NCI-H460 (cell line): ENCODE results near the gene SIM2. TPM values are rescaled to one million over a fixed set of nuclear protein-coding genes. Genes with fewer than 3 reads are reported as not detected.

Experiments
- DNase-seq: peaks from one replicate; pipeline ENCODE4 v3.0.0-alpha.2; 2016; ENCODE audit warnings: low read depth; ENCODE audit errors: extremely low read depth
- total RNA-seq: library from RNA; depleted of rRNA; stranded (reverse); fragments of >200 nt; shearing (Covaris generic); gene quantifications from 2 replicates; pipeline ENCODE4 v1.2.3, GENCODE V29; 2014

SIM2 gene
- total RNA-seq, 1 experiment from 2014 or later: 5.7 TPM

- DNase-seq: no peak
Observed at GRCh38 chr21:36699546-36700294, 805 bp downstream of the SIM2 start.

DNA sequence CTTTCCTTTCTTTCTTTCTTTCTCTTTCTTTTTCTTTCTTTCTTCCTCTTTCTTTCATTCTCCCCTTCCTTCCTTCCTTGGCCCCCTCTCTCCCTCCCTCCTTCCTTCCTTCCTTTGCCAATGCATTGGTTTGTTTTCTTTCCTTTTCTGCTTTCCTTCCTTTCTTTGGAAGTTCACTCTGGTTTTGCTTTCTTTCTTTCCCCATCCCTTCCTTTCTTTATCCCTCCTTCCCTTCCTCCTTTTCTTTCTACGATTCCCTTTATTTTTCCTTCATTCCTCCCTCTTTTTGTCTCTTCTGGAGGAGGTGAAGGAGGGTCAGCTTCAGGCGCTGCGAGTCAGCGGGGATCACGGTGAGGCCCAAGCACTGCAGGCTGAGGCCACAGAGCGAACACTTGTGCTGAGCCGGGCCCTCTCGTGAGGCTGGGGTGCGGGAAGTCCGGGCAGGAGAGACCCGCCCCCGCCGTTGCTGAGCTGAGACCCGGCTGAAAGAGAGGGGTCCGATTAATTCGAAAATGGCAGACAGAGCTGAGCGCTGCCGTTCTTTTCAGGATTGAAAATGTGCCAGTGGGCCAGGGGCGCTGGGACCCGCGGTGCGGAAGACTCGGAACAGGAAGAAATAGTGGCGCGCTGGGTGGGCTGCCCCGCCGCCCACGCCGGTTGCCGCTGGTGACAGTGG lies 1.5 kb downstream of the SIM2 start:
- no peak for DNase-seq

- no peak for DNase-seq
Observed at GRCh38 chr21:36700971-36701755, 2.2 kb downstream of the SIM2 start.

- no peak for DNase-seq
Observed at GRCh38 chr21:36701756-36702621, 3.1 kb downstream of the SIM2 start.

GRCh38 chr21:36702622-36702968 lies 3.7 kb downstream of the SIM2 start:
- DNase-seq: no peak

- no peak for DNase-seq
Observed at GRCh38 chr21:36703123-36703522, 4.2 kb downstream of the SIM2 start.

DNA sequence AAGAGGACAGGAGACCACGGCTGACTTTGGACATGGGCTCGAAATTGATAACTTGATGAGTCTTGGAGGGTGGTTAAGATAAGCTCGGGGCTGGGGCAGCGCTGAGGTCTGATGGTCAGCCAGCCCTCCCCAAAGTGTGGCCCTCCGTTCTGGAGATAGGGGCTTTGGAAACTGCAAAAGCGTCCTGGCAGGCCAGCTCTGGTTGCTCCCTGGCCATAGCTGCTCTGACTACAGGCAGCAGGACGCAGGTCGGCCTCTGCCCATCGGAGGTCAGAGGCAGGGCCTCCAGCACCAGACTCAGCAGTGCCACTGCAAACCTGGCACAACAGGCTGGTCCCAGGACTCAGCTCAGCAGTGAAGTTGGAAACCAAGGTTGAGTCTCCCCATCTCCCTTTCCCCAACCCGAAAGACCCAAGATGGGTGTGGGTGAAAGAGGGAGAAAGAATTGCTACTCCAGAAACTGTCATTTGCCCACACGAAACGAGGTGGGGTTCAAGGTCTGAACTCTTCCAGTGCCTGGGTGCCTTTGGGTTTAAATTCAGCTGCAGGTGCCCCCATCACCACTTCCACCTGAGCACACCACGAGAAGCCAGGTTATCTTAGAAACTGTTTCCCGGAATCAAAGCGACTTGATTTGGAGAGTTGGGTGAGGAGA lies 4.8 kb downstream of the SIM2 start:
- DNase-seq: no peak

- no peak for DNase-seq
Observed at GRCh38 chr21:36704281-36704957, 5.5 kb downstream of the SIM2 start.

DNA sequence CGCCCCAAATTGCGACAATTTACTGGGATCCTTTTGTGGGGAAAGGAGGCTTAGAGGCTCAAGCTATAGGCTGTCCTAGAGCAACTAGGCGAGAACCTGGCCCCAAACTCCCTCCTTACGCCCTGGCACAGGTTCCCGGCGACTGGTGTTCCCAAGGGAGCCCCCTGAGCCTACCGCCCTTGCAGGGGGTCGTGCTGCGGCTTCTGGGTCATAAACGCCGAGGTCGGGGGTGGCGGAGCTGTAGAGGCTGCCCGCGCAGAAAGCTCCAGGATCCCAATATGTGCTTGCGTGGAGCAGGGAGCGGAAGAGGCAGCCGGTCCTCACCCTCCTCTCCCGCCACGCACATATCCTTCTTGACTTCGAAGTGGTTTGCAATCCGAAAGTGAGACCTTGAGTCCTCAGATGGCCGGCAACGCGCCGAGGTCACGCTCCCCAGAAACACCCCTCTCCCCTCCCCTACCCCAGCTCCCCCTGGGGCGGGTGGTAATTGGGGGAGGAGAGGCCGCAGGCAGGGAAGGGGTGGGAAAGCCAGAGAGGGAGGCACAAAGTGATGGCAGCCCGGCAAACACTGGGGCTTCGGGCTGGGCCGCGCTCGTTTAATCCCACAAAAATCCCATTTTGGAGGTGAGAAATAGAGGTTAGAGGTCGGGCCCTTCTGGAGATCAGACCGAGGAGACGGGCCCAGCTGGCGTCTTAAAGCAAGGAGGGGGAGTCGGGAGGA lies 6.2 kb downstream of the SIM2 start:
- no peak for DNase-seq

DNA sequence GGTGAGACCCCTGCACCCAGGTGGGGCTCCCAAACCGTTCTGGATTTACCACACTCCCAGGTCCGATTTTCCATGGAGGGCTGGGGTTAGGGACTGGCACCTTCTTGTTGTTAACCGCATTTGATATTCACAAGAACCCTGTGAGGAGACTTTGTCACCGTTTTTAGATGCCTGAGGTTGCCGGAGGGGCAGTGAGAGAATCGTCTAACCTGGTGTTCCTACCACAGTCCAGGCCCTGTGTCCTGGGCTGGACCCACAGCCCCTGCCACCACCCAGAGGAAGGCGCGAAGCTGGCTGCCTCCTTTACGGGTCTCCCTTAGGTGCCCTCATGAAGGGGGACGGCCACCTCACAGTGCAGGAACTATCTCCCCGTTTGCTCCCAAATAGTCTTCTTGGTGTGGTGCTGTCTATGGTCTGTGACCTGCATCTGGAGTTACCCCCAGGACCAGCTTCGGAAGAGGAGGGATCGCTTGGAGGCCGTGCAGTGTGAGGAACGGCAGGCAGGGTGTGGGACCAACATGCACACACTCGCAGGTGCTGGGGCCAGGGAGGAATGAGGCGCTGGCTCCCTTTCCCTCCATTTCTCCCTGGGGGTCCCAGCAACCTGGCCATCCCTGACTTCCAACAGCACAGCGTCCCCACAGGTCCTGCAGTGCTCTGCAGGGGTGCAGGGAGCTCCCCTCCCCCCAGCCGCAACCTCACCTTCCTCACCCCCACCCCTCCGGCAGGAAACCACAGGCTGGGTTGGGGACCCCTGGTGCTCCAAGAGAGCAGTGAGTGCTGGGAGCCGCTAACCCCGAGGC lies 7.0 kb downstream of the SIM2 start:
- DNase-seq: no peak

DNA sequence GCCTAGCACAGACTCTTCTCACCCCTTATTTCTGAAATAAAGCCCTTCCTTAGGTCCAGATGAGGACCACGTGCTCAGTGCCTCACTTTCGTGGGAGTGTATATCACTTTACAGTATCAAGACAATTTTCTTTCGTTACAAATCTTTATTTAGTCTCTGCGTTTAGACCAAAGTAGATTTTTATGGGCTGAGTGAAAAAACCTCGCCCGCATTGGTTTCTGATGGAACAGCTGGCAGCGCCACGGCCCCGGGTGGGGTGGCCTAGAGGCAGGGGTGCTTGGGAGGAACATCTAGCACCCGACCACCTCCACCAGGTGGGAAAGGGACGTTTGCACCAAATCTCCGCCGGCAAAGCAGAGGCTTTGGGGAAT lies 7.6 kb downstream of the SIM2 start:
- no peak for DNase-seq

GRCh38 chr21:36706951-36707762 lies 8.2 kb downstream of the SIM2 start:
- no peak for DNase-seq

DNA sequence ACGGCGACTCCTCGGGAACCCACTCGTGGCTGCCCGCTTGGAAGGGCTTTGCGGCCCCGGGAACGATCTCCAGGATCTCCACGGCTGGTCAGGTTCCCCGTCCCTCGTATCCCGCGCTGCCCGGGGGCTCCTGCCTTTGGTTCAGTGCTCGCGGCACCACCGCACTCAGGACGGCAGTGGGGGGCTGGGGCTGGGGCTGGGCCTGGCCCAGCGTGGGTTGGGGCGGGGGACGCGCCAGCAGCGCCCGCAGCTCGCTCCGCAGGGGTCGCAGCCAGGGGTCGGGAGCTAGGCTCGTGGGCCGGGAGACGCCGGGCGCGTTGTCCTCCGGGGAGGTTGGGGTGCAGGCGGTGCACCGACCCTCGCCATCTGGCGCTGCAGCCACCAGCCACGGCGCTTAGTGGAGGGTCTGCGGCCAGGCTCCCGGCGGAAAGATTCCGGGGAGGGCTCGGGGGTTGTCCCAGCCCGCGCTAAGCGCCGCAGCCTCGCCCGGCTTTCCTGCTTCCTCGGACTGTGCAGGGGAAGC lies 8.9 kb downstream of the SIM2 start:
- no peak for DNase-seq

DNA sequence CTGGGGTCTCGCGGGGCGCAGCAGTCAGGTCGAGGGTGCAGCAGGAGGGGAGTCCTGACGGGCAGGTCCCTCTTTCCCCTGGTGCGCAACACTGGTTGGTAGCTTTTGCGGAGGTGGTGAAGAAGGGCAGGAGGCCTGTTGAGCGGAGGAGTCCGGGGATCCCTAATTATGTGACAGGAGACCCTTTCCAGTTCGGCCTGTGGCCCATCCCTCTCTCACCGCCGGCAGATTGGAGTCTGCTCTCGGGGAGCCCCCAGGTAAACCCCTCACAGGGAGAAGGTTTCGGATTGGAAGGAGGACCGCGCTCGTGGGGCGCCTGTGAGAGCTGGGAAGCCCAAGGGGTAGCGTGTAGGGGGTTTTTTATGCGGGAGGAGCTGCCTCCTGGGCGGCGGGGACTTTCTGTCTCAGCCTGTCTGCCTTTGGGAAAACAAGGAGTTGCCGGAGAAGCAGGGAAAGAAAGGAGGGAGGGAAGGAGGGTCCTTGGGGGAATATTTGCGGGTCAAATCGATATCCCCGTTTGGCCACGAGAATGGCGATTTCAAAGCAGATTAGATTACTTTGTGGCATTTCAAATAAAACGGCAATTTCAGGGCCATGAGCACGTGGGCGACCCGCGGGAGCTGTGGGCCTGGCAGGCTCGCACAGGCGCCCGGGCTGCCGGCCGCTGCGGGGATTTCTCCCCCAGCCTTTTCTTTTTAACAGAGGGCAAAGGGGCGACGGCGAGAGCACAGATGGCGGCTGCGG lies 9.5 kb downstream of the SIM2 start:
- no peak for DNase-seq

DNA sequence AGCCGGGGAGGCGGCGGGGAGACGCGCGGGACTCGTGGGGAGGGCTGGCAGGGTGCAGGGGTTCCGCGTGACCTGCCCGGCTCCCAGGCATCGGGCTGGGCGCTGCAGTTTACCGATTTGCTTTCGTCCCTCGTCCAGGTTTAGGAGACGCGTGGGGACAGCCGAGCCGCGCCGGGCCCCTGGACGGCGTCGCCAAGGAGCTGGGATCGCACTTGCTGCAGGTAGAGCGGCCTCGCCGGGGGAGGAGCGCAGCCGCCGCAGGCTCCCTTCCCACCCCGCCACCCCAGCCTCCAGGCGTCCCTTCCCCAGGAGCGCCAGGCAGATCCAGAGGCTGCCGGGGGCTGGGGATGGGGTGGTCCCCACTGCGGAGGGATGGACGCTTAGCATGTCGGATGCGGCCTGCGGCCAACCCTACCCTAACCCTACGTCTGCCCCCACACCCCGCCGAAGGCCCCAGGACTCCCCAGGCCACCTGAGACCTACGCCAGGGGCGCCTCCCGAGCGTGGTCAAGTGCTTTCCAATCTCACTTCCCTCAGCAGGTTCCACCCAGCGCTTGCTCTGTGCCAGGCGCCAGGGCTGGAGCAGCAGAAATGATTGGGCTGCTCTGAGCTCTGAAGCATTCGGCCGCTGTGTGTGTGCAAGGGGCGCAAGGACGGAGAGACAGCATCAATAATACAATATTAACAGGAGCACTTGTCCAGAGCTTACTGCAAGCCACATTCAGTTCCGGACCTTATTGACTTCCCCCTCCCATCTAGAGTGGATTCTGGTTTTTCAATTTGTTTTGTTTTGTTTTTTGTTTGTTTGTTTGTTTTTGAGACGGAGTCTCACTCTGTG lies 10.3 kb downstream of the SIM2 start:
- no peak for DNase-seq
